Upper lobe of left lung (tissue), 4 donors: Measurements from ENCODE around the gene CDH6.

Experiments used
- POLR2A ChIP-seq, 4 donors: fragments of 450-650 bp; IDR thresholded peaks; one replicate each; pipeline ENCODE4 v1.5.1; 2016 to 2017; ENCODE audit warnings: antibody characterized with exemption in 4 of 4, mild to moderate bottlenecking in 2 of 4
- TF ChIP-seq, protein P1 (sequence below), 6 experiments: fragments of 450-650 bp in 4 of 6; fragments of 200-600 bp in 2 of 6; sonication (generic) in 2 of 6; IDR thresholded peaks; one replicate each; pipeline ENCODE4 v1.5.1; 2016 to 2019; ENCODE audit warnings: antibody characterized with exemption in 6 of 6

GRCh38 chr5:31185951-31186350, 7.5 kb upstream of the CDH6 start:
- no peak for TF ChIP-seq POLR2A (IDR thresholded peaks at IDR 0.05)
- TF ChIP-seq, protein P1, sequence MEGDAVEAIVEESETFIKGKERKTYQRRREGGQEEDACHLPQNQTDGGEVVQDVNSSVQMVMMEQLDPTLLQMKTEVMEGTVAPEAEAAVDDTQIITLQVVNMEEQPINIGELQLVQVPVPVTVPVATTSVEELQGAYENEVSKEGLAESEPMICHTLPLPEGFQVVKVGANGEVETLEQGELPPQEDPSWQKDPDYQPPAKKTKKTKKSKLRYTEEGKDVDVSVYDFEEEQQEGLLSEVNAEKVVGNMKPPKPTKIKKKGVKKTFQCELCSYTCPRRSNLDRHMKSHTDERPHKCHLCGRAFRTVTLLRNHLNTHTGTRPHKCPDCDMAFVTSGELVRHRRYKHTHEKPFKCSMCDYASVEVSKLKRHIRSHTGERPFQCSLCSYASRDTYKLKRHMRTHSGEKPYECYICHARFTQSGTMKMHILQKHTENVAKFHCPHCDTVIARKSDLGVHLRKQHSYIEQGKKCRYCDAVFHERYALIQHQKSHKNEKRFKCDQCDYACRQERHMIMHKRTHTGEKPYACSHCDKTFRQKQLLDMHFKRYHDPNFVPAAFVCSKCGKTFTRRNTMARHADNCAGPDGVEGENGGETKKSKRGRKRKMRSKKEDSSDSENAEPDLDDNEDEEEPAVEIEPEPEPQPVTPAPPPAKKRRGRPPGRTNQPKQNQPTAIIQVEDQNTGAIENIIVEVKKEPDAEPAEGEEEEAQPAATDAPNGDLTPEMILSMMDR (IDR thresholded peaks at IDR 0.05), result no peak
